GM21576 (cell line): ENCODE results near the gene TMEM147.

Experiments
- ATAC-seq: cut with Tn5 transposase; IDR thresholded peaks from one replicate; pipeline ENCODE4 v1.9.1; 2021; ENCODE audit warnings: mild to moderate bottlenecking, moderate library complexity; ENCODE audit not compliant: unreplicated experiment

Gene TMEM147

GRCh38 chr19:35544110-35544802 is 1.2 kb upstream of the TMEM147 start:
- no peak for ATAC-seq

- peak; percentile 26 for ATAC-seq
These were observed 492 bp downstream of the TMEM147 start for GRCh38 chr19:35545855-35546381.

DNA sequence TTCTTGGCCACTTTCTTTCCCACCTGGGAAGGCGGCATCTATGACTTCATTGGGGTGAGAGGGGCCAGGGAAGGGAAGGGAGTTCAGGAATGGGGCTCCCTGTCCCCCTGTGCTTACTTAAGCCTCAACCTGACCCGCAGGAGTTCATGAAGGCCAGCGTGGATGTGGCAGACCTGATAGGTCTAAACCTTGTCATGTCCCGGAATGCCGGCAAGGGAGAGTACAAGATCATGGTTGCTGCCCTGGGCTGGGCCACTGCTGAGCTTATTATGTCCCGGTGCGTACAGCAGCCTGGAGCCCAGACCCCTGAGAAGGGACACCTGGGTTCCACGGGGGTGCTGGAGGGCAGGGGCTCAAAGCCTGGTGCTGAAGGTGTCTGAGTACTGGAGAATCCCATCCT is 1.1 kb downstream of the TMEM147 start:
- ATAC-seq = no peak

DNA sequence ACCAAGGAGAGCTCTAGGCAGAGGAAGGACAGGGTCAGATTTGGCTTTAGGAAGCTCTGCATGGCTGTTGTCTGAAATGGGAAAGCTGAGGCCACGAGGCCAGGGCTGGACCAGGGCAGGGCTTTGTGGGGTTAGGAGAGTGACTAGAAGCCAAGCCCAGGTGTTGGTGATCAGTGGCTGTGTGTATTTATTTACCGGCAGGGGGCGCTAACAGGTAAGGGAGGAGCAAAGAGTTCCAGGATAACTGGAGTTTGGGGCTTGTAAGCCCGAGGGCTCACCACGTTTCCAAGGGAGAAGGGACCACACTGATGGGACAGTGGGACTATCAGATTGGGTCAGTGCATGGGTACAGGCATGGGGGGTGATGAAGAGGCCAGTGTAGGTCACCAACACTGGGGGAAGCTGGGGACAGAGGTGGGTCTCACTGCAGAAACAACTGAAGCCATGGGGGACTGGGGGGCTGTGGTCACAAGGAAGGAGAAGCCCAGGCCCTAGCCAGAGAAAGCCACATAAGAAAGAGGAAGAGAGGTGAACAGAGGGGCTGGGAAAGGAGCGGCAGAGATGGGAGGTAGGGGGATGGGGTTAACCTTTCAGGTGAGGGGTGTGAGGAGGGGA is 3.9 kb downstream of the TMEM147 start:
- no peak for ATAC-seq

DNA sequence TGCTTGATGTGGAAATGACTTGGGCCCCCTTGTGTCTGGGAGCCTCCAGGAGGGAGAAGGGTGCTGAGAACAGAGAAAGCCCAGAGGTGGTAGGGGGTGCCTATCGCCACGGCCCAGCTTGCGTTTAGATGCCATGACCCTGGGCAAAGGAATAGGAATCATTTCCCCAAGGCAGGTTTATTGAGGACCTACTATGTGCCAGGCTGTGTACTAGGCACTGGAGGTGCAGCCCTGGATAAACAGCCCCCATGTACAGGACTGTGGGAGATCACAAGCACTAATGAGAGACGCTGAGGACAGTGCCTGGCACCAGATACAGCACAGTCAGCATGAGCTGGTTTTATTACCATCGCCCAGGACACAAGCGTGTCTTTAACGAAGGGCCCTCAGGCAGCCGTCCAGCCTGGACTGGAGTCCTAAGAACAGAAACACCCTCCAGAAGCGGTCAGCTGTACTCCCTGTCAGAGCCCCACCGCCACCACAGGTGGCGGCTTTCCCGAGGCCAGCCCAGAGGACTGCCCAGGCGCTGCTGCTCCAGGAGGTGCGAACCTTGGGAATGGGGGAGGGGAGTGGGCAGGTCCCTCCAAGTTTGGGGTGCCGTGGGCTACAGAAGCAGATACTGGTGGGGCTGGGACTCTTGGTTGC is 4.6 kb downstream of the TMEM147 start:
- ATAC-seq = no peak

DNA sequence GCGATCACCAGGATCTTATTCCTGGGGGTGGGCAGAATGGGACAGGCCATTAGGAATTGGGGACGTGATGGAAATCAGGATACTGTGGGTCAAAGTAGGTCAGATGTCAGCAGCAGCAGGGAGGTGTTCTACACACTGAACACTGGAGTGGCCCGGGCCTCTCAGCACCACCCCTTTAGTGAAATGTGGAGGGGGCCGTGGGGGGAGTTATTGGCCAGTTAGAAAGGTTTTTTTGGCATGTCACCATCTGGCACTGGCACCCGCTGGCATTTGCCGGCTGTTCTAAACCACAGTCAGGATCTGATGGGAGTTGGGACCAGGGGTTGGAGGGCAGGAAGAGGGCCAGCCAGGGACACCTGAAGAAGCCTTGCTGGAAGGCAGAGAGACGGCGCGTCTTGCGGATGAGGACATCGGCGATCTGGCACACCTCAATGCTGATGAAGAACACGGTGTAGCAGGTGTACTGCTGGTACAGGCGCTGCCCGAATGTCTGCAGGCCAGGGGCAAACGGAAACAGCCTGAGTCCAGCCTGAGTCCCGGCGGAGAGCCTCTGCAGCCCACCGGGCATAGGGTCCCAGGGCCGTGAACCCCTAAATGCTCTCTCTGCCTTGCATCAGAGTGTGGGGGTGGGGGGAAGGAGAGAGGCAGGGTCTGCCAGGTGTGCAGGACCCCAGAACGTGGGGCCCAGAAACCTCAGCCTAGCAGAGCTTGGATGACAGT is 5.8 kb downstream of the TMEM147 start:
- no peak for ATAC-seq

DNA sequence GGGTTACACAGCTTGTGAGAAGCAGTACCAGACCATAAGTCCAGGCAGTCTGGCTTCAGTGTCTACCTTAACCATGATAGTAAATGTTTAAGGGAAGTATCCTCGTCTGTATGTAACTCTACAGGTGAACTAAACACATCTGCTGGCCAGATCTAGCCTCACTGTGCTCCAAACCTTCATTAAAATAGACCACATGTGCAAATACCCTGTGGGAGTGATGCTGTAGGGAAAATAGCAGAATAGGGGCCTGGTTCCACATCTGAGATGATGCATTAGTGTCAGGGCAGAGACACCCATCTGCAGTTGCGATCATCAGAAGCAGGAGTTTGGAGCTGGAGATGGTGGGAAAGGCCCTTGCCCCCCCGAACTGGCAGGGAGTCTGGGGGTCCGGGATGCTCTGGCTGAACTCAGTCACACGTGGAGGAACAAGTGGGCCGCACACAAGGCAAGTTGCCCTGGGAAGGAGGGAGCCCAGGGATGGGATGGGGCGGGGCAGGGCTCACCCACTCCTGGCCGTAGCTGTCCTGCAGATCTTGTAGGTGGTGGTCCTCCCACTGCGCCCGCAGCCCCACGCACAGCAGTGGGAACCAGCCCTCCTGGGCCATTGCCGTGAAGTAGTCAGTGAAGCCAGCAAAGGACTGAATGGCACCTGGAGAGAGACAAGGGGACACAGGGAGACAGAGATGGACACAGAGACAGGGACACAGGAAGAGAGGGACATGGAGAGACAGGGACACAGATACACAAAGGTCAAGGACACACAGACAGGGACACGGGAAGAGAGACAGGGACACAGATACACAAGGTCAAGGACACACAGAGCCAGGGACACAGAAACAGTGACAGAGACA is 7.3 kb downstream of the TMEM147 start:
- ATAC-seq = no peak

GRCh38 chr19:35553385-35554000 is 8.1 kb downstream of the TMEM147 start:
- ATAC-seq = no peak

DNA sequence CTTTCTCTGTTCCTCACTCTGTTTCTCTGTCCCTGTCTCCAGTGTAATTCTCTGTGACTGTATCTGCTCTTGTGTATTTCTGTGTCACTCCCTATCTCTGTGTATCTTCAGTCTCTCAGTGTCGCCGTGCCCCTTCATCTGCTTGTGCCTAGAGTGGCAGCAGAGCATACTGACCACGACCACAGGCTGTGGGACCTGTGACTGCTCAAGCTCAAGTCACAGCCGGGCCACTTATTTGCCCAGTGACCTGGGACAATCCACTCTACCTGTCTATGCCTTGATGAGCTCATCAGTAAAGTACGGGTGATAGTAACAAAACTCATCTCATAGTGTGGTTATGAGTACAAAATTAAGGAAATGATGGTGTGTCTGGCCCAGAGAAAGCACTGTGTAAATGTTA is 8.7 kb downstream of the TMEM147 start:
- ATAC-seq = no peak

- ATAC-seq = no peak
These were observed 10.0 kb downstream of the TMEM147 start for GRCh38 chr19:35555301-35556005.

GRCh38 chr19:35556025-35556590 is 10.7 kb downstream of the TMEM147 start:
- no peak for ATAC-seq

DNA sequence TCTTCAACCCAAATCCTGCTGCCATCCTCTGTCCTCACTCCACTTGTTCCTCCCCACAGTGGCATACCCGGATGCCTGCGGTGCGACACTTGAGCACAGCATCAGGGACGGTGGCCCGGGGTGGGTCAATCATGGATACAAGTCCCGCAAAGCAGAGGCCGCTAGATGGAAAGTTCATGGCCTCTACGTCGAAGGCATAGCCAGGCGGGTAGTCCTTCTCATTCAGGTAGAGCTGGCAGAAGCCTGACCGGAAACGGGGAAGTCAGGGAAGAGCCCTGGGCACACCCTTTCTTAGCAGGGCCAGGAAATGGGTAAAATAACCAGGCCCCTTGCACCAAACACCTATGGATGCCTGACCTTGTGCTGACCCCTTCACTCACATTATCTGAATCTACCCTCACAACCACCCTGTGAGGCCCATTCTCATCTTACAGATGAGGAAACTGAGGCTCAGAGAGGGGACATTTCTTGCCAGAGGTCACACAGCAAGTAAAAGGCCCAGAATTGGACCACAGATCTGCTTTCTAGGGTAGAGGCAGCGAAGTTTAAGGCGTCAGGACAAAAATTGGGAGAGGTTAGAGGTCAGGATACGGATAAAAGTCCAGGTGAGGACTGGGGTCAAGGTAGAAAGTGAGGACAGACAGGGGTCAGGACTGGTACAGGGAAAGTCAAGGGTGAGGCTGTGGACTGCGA is 11.6 kb downstream of the TMEM147 start:
- ATAC-seq = no peak

DNA sequence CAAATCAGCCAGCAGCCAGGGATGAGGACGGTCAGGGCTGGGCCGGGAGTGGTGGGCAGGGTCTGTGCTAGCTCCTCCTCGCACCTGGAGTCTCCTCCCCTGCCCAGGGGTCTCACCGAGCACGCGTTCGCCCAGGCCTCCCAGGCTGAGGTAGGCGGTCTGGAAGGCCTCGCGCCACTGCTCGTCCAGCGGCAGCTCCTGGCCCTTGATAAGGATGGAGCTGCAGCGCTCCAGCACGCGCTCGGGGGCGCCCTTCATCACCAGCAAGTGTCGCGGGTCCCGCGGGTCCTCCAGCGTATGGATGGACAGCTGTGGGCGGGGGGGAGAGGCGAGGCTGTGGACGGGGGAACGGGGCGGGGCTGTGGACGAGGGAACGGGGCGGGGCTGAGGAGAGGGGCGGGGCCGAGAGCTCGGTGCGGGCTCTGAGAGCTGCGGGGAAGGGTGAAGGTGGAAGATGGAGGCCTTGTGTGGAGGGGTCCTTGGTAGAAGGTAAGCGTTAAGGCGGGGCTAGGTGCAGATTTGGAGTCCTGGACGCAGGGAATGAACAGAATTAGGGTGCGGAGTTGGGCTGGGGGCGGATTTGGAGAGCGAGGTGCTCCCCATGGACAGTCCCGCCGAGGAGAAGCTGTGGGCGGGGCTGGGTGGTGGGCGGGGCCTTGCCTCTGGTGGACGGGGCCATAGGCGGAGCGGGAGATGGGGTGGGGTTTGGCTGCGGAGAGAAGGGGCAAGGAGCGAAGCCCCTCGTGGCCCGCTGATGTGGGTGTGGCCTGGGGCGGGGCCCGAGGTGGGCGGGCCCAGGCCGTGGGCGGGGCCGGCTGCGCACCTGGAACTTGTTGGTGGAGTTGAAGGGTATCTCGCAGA is 12.3 kb downstream of the TMEM147 start:
- no peak for ATAC-seq

GRCh38 chr19:35558400-35559280 is 13.2 kb downstream of the TMEM147 start:
- no peak for ATAC-seq

DNA sequence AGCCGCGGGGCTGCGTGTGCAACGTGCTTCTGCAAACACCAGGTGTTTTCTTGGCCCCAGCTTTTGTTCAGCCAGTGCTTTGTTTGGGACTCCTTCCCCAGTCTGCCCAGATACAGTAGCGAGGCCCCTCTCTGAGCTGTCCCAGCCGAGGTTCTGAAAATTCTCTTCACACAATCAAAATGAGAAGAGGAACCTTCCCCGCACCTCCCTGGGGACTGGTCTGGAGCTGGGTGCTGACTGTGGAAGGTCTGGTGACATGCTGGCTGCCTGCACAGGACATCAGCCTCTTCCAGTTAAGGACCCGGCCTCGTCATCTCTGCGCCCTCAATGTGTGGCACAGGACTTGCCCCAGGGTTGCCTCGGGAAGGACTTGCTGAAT is 13.8 kb downstream of the TMEM147 start:
- no peak for ATAC-seq

GRCh38 chr19:35559781-35560180 is 14.4 kb downstream of the TMEM147 start:
- ATAC-seq = no peak

GRCh38 chr19:35560271-35560670 is 14.8 kb downstream of the TMEM147 start:
- no peak for ATAC-seq
